ENCODE measurements around the gene CAV3.
"Not testable (repeated sequence)": the region's sequence is repeated elsewhere in the genome, so short reads cannot be mapped to it uniquely, and the experiment has no call there.

DNA sequence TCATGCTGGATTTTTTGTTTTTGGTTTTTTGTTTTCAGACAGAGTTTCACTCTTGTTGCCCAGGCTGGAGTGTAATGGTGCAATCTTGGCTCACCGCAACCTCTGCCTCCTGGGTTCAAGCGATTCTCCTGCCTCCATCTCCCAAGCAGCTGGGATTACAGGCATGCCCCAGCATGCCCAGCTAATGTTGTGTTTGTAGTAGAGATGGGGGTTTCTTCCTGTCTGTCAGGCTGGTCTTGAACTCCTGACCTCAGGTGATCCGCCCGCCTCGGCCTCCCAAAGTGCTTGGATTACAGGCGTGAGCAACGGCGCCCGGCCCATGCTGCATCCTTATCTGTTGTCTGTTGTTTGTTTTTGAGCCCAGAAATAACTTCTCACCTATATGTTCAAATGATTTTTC lies 42.3 kb upstream of the CAV3 start:
- not testable (repeated sequence) for TF ChIP-seq EZH2phosphoT487 (IDR thresholded peaks at IDR 0.05; ENCODE audit: insufficient read depth, low read depth); EZH2 (IDR thresholded peaks at IDR 0.05; ENCODE audit: insufficient read depth, poor library complexity, severe bottlenecking)
